HG02763 (cell line): Measurements from ENCODE around the gene NKX1-1.
"Not testable (repeated sequence)": the region's sequence is repeated elsewhere in the genome, so short reads cannot be mapped to it uniquely, and the experiment has no call there.

Source experiments
- ATAC-seq: cut with Tn5 transposase; IDR thresholded peaks from one replicate; pipeline ENCODE4 v1.9.1; 2021; ENCODE audit warnings: mild to moderate bottlenecking, moderate library complexity; ENCODE audit not compliant: unreplicated experiment

NKX1-1 gene

GRCh38 chr4:1375051-1375721 lies 31.1 kb downstream of the NKX1-1 start:
- ATAC-seq, result no peak

- ATAC-seq, result no peak
Measured at GRCh38 chr4:1374706-1375045, 31.6 kb downstream of the NKX1-1 start.

GRCh38 chr4:1373892-1374705 lies 32.1 kb downstream of the NKX1-1 start:
- no peak for ATAC-seq

- not testable (repeated sequence) for ATAC-seq
Measured at GRCh38 chr4:1372576-1372975, 33.7 kb downstream of the NKX1-1 start.

- ATAC-seq, result no peak
Measured at GRCh38 chr4:1371176-1372165, 34.8 kb downstream of the NKX1-1 start.

- no peak for ATAC-seq
Measured at GRCh38 chr4:1370321-1371124, 35.7 kb downstream of the NKX1-1 start.

- no peak for ATAC-seq
Measured at GRCh38 chr4:1369479-1370079, 36.7 kb downstream of the NKX1-1 start.

GRCh38 chr4:1369091-1369450 lies 37.2 kb downstream of the NKX1-1 start:
- ATAC-seq, result no peak

- ATAC-seq, result no peak
Measured at GRCh38 chr4:1368421-1369090, 37.7 kb downstream of the NKX1-1 start.

GRCh38 chr4:1367936-1368289 lies 38.3 kb downstream of the NKX1-1 start:
- no peak for ATAC-seq

GRCh38 chr4:1367230-1367935 lies 38.9 kb downstream of the NKX1-1 start:
- ATAC-seq, result no peak

- ATAC-seq, result no peak
Measured at GRCh38 chr4:1366371-1367229, 39.6 kb downstream of the NKX1-1 start.

GRCh38 chr4:1365271-1366178 lies 40.7 kb downstream of the NKX1-1 start:
- ATAC-seq, result no peak

GRCh38 chr4:1364748-1365147 lies 41.5 kb downstream of the NKX1-1 start:
- ATAC-seq, result no peak

- ATAC-seq, result no peak
Measured at GRCh38 chr4:1364217-1364616, 42.0 kb downstream of the NKX1-1 start.

- ATAC-seq, result no peak
Measured at GRCh38 chr4:1363513-1363912, 42.7 kb downstream of the NKX1-1 start.

- ATAC-seq, result no peak
Measured at GRCh38 chr4:1362521-1362920, 43.7 kb downstream of the NKX1-1 start.
